Liver (tissue), 9 donors: ENCODE results near the gene IPO8. TPM values are rescaled to one million over a fixed set of nuclear protein-coding genes. Genes with fewer than 3 reads are reported as not detected.

Source experiments
- DNase-seq: peaks from one replicate; pipeline ENCODE4 v3.0.0-alpha.2; 2017; ENCODE audit warnings: low spot score
- H3K27ac ChIP-seq, 2 donors: one replicate each; pipeline ENCODE4 v1.7.0; 2013; ENCODE audit warnings: inconsistent platforms in 2 of 2, low read length in 2 of 2, control low read depth in 1 of 2, low read depth in 1 of 2, mild to moderate bottlenecking in 1 of 2
- H3K27me3 ChIP-seq, 4 donors: one replicate each; pipeline versions ENCODE4 v1.6.1 to v1.7.0; 2013; ENCODE audit warnings: low read length in 3 of 4, inconsistent platforms in 1 of 4, mild to moderate bottlenecking in 1 of 4, moderate library complexity in 1 of 4; ENCODE audit not compliant: control insufficient read depth in 4 of 4, insufficient read depth in 4 of 4
- H3K36me3 ChIP-seq, 4 donors: one replicate each; pipeline versions ENCODE4 v1.6.1 to v1.7.0; 2013; ENCODE audit warnings: low read length in 3 of 4, mild to moderate bottlenecking in 3 of 4, low read depth in 1 of 4, moderate library complexity in 1 of 4; ENCODE audit not compliant: control insufficient read depth in 4 of 4, insufficient read depth in 3 of 4
- H3K4me1 ChIP-seq, 4 donors: one replicate each; pipeline versions ENCODE4 v1.6.1 to v1.7.0; 2013; ENCODE audit warnings: low read length in 3 of 4, mild to moderate bottlenecking in 3 of 4, moderate library complexity in 1 of 4; ENCODE audit not compliant: control insufficient read depth in 4 of 4, insufficient read depth in 4 of 4
- H3K4me3 ChIP-seq, 3 donors: one replicate each; pipeline versions ENCODE4 v1.6.1 to v1.7.0; 2013; ENCODE audit warnings: low read length in 3 of 3, control low read depth in 1 of 3, low read depth in 1 of 3, mild to moderate bottlenecking in 1 of 3
- H3K9ac ChIP-seq, 2 donors: one replicate each; pipeline ENCODE4 v1.7.0; 2013; ENCODE audit warnings: low read length in 2 of 2, mild to moderate bottlenecking in 2 of 2, moderate library complexity in 2 of 2, control low read depth in 1 of 2, low read depth in 1 of 2
- H3K9me3 ChIP-seq, 4 donors: one replicate each; pipeline versions ENCODE4 v1.6.1 to v1.7.0; 2013; ENCODE audit warnings: low read length in 3 of 4; ENCODE audit not compliant: control insufficient read depth in 4 of 4
- EGR1 ChIP-seq, 2 donors: IDR thresholded peaks; 2 replicates each; pipeline ENCODE4 v1.6.1; 2016 to 2018; ENCODE audit warnings: antibody characterized with exemption in 2 of 2, low read depth in 2 of 2
- FOXA1 ChIP-seq: IDR thresholded peaks from 2 replicates; pipeline ENCODE4 v1.6.1; 2016; ENCODE audit warnings: antibody characterized with exemption
- FOXA2 ChIP-seq: IDR thresholded peaks from 2 replicates; pipeline ENCODE4 v1.6.1; 2016; ENCODE audit warnings: antibody characterized with exemption
- GABPA ChIP-seq, 2 donors: IDR thresholded peaks in 1 of 2; conservative IDR thresholded peaks in 1 of 2; 2 replicates each; pipeline ENCODE4 v1.6.1; 2016; ENCODE audit warnings: antibody characterized with exemption in 2 of 2, mild to moderate bottlenecking in 1 of 2, moderate library complexity in 1 of 2
- HNF4A ChIP-seq, 2 donors: conservative IDR thresholded peaks; 2 replicates each; pipeline ENCODE4 v1.6.1; 2016; ENCODE audit warnings: antibody characterized with exemption in 2 of 2, mild to moderate bottlenecking in 2 of 2
- HNF4G ChIP-seq: IDR thresholded peaks from 2 replicates; pipeline ENCODE4 v1.6.1; 2016; ENCODE audit warnings: antibody characterized with exemption
- JUND ChIP-seq, 2 donors: IDR thresholded peaks; 2 replicates each; pipeline ENCODE4 v1.6.1; 2016; ENCODE audit warnings: antibody characterized with exemption in 2 of 2
- NR2F2 ChIP-seq: IDR thresholded peaks from 2 replicates; pipeline ENCODE4 v1.6.1; 2016; ENCODE audit warnings: antibody characterized with exemption
- RAD21 ChIP-seq, 2 donors: IDR thresholded peaks; 2 replicates each; pipeline ENCODE4 v1.6.1; 2016; ENCODE audit warnings: antibody characterized with exemption in 2 of 2, mild to moderate bottlenecking in 2 of 2
- RXRA ChIP-seq, 2 donors: IDR thresholded peaks; 2 replicates each; pipeline ENCODE4 v1.6.1; 2017 to 2018; ENCODE audit warnings: antibody characterized with exemption in 2 of 2, mild to moderate bottlenecking in 1 of 2
- SP1 ChIP-seq: IDR thresholded peaks from 2 replicates; pipeline ENCODE4 v1.6.1; 2018; ENCODE audit warnings: antibody characterized with exemption, mild to moderate bottlenecking
- TAF1 ChIP-seq: conservative IDR thresholded peaks from 2 replicates; pipeline ENCODE4 v1.6.1; 2016; ENCODE audit warnings: antibody characterized with exemption, mild to moderate bottlenecking
- YY1 ChIP-seq: IDR thresholded peaks from 2 replicates; pipeline ENCODE4 v1.6.1; 2016; ENCODE audit warnings: antibody characterized with exemption, mild to moderate bottlenecking
- WGBS: extraction: QIAGEN DNeasy Blood & Tissue Kit; methylation state at CpG from one replicate; pipeline ENCODE4 v1.1.7; 2013; 5-methylcytosine and 5-hydroxymethylcytosine counted together
- polyA plus RNA-seq, 2 donors: library from polyadenylated mRNA; stranded (reverse) in 1 of 2; unstranded in 1 of 2; fragments of 200-250 nt in 1 of 2; fragments of >200 nt in 1 of 2; fragmentation: Nextera tagmentation in 1 of 2; extraction: Ambion mirVana in 1 of 2; gene quantifications; one replicate each; pipeline versions ENCODE4 v1.2.1 to v1.2.3, GENCODE V29; 2013 to 2015
- total RNA-seq, 2 donors: library from RNA; depleted of rRNA; stranded (reverse); fragments of >200 nt; gene quantifications; one replicate each; pipeline ENCODE4 v1.2.3, GENCODE V29; 2014
- TF ChIP-seq, protein P1 (sequence below): IDR thresholded peaks from 2 replicates; pipeline ENCODE4 v1.6.1; 2016; ENCODE audit warnings: antibody characterized with exemption
- TF ChIP-seq, protein P2 (sequence below): IDR thresholded peaks from 2 replicates; pipeline ENCODE4 v1.6.1; 2016; ENCODE audit warnings: antibody characterized with exemption
- TF ChIP-seq, protein P3 (sequence below): IDR thresholded peaks from 2 replicates; pipeline ENCODE4 v1.6.1; 2016; ENCODE audit warnings: antibody characterized with exemption
- TF ChIP-seq, protein P4 (sequence below): fragments of 150-350 bp; IDR thresholded peaks from 2 replicates; pipeline ENCODE4 v1.5.1; 2017; ENCODE audit warnings: improper control_type of control experiment, low read depth, low read length; ENCODE audit not compliant: missing input control
- TF ChIP-seq, protein P5 (sequence below): IDR thresholded peaks from 2 replicates; pipeline ENCODE4 v1.6.1; 2016; ENCODE audit warnings: antibody characterized with exemption, mild to moderate bottlenecking
- donor health status: healthy.
- donor health status: healthy.
- donor health status: healthy.
- donor health status: healthy.
- donor health status: healthy.

Gene IPO8
- total and polyA plus RNA-seq, 4 donors: 8.0 to 33.0 (median 18.4) TPM

DNA sequence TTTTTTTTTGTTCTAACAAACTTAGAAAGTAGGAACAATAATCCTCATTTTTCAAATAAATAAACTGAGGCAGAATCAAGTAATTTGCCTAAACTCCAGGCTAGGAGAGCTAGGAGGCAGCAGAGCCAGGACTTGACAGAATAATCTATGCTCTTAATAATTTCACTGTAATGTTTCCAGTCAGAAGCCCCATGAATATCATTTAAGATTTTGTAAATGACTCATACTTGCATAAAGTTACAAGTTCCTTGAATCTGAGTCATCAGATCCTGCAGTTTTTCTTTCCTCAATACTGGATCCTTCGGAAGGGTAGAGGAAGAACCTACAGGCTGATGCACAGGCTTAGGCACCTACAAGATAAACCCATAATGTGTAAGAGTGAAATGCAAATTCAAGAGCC, 30.1 kb upstream of the IPO8 start:
- peaks cover 1 to 18% (median 13%) of the 10 kb centered on the region in 4 donors for H3K36me3 ChIP-seq
- no peaks in the 10 kb centered on the region for H3K9me3 ChIP-seq
- no peaks in the 10 kb centered on the region for H3K4me1 ChIP-seq
- H3K27me3 ChIP-seq: no peaks in the 10 kb centered on the region
- H3K27ac ChIP-seq: no peak overlapping the region
- H3K9ac ChIP-seq: no peak overlapping the region
- TF ChIP-seq SP1: no peak
- peak in 1 of 2 donors; percentile 8 for TF ChIP-seq JUND (IDR thresholded peaks at IDR 0.05)
- WGBS: 88% methylated on average over 1 of the region's 1 CpG
- H3K4me3 ChIP-seq: no peak overlapping the region
- DNase-seq: no peak

DNA sequence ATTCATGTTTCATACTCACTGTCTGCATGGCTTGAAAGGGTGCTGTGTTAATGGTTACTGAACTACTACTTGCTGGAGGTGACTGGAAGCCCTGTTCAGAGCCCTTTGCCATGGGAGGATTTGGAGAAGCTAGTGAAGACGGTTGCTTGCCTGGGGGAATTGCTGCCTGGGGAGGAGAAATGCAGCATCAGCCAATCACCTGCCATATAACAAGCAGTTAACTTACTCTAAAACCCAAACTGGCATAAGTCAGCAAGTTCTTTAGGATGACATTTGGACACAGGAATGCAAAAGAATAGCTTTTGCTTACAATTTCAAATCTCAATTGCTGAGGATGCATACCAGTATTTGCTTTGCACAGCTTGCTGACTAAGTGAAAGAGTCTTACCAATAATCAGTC, 23.4 kb upstream of the IPO8 start:
- no peaks in the 10 kb centered on the region for H3K27me3 ChIP-seq
- peaks cover 0 to 29% (median 12%) of the 10 kb centered on the region in 4 donors for H3K36me3 ChIP-seq
- H3K27ac ChIP-seq: no peak overlapping the region
- H3K4me1 ChIP-seq: no peaks in the 10 kb centered on the region
- no peak overlapping the region for H3K4me3 ChIP-seq
- no peak overlapping the region for H3K9ac ChIP-seq
- WGBS: 89% methylated on average over 1 of the region's 1 CpG
- DNase-seq: no peak
- no peaks in the 10 kb centered on the region for H3K9me3 ChIP-seq
- TF ChIP-seq GABPA (IDR thresholded peaks at IDR 0.05 in 1 of 2, conservative IDR thresholded peaks at IDR 0.05 in 1 of 2) (no peak), RAD21 (IDR thresholded peaks at IDR 0.05) (no peak), TAF1 (no peak), NR2F2 (no peak), EGR1 (IDR thresholded peaks at IDR 0.05; ENCODE audit: low read depth in 2 of 2) (no peak), SP1 (no peak), FOXA1 (no peak), RXRA (IDR thresholded peaks at IDR 0.05) (no peak), HNF4G (no peak), HNF4A (conservative IDR thresholded peaks at IDR 0.05) (no peak), YY1 (no peak), FOXA2 (no peak), JUND (IDR thresholded peaks at IDR 0.05) (no peak)
- TF ChIP-seq, protein P1, sequence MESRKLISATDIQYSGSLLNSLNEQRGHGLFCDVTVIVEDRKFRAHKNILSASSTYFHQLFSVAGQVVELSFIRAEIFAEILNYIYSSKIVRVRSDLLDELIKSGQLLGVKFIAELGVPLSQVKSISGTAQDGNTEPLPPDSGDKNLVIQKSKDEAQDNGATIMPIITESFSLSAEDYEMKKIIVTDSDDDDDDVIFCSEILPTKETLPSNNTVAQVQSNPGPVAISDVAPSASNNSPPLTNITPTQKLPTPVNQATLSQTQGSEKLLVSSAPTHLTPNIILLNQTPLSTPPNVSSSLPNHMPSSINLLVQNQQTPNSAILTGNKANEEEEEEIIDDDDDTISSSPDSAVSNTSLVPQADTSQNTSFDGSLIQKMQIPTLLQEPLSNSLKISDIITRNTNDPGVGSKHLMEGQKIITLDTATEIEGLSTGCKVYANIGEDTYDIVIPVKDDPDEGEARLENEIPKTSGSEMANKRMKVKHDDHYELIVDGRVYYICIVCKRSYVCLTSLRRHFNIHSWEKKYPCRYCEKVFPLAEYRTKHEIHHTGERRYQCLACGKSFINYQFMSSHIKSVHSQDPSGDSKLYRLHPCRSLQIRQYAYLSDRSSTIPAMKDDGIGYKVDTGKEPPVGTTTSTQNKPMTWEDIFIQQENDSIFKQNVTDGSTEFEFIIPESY: no peak
- TF ChIP-seq, protein P2, sequence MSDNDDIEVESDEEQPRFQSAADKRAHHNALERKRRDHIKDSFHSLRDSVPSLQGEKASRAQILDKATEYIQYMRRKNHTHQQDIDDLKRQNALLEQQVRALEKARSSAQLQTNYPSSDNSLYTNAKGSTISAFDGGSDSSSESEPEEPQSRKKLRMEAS: no peak
- TF ChIP-seq, protein P3, sequence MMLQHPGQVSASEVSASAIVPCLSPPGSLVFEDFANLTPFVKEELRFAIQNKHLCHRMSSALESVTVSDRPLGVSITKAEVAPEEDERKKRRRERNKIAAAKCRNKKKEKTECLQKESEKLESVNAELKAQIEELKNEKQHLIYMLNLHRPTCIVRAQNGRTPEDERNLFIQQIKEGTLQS: no peak
- TF ChIP-seq, protein P4, sequence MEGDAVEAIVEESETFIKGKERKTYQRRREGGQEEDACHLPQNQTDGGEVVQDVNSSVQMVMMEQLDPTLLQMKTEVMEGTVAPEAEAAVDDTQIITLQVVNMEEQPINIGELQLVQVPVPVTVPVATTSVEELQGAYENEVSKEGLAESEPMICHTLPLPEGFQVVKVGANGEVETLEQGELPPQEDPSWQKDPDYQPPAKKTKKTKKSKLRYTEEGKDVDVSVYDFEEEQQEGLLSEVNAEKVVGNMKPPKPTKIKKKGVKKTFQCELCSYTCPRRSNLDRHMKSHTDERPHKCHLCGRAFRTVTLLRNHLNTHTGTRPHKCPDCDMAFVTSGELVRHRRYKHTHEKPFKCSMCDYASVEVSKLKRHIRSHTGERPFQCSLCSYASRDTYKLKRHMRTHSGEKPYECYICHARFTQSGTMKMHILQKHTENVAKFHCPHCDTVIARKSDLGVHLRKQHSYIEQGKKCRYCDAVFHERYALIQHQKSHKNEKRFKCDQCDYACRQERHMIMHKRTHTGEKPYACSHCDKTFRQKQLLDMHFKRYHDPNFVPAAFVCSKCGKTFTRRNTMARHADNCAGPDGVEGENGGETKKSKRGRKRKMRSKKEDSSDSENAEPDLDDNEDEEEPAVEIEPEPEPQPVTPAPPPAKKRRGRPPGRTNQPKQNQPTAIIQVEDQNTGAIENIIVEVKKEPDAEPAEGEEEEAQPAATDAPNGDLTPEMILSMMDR: no peak
- TF ChIP-seq, protein P5, sequence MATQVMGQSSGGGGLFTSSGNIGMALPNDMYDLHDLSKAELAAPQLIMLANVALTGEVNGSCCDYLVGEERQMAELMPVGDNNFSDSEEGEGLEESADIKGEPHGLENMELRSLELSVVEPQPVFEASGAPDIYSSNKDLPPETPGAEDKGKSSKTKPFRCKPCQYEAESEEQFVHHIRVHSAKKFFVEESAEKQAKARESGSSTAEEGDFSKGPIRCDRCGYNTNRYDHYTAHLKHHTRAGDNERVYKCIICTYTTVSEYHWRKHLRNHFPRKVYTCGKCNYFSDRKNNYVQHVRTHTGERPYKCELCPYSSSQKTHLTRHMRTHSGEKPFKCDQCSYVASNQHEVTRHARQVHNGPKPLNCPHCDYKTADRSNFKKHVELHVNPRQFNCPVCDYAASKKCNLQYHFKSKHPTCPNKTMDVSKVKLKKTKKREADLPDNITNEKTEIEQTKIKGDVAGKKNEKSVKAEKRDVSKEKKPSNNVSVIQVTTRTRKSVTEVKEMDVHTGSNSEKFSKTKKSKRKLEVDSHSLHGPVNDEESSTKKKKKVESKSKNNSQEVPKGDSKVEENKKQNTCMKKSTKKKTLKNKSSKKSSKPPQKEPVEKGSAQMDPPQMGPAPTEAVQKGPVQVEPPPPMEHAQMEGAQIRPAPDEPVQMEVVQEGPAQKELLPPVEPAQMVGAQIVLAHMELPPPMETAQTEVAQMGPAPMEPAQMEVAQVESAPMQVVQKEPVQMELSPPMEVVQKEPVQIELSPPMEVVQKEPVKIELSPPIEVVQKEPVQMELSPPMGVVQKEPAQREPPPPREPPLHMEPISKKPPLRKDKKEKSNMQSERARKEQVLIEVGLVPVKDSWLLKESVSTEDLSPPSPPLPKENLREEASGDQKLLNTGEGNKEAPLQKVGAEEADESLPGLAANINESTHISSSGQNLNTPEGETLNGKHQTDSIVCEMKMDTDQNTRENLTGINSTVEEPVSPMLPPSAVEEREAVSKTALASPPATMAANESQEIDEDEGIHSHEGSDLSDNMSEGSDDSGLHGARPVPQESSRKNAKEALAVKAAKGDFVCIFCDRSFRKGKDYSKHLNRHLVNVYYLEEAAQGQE: no peak
